ENCODE results near the gene CISH.
A peak's percentile ranks its signal among the peaks of the same experiment; 100 is the strongest.

Gene CISH

GRCh38 chr3:50645378-50645777 is 33.8 kb upstream of the CISH start:
- Histone ChIP-seq H3K4ac (ENCODE audit: low read depth, low read length) (no peak overlapping the region), H3K18ac (ENCODE audit: low read length) (no peak overlapping the region), H3K79me2 (ENCODE audit: control insufficient read depth, insufficient read depth, low read length) (no peaks in the 10 kb centered on the region), H4K8ac (ENCODE audit: low read depth, low read length) (no peak overlapping the region), H3K56ac (ENCODE audit: low read length) (peak overlapping the region; percentile 44), H2BK5ac (ENCODE audit: low read length) (no peak overlapping the region), H2AK5ac (ENCODE audit: low read length) (no peak overlapping the region), H3K23ac (ENCODE audit: low read length) (no peak overlapping the region), H3K4me3 (ENCODE audit: low read length) (no peak overlapping the region), H2BK120ac (ENCODE audit: low read depth, low read length) (no peak overlapping the region), H3K9ac (ENCODE audit: low read length) (no peak overlapping the region), H3K27ac (ENCODE audit: low read depth, low read length) (no peak overlapping the region), H3K27me3 (ENCODE audit: insufficient read depth, low read length, poor library complexity) (no peaks in the 10 kb centered on the region), H4K5ac (ENCODE audit: low read length) (no peak overlapping the region), H3K4me2 (ENCODE audit: low read length) (no peak overlapping the region), H3K4me1 (ENCODE audit: control insufficient read depth, low read depth, low read length) (peaks cover 16% of the 10 kb centered on the region), H2BK15ac (replicated peaks; ENCODE audit: low read depth) (no peak overlapping the region), H3K36me3 (ENCODE audit: control insufficient read depth, insufficient read depth, low read length) (peaks cover 2% of the 10 kb centered on the region), H3K79me1 (ENCODE audit: low read length) (no peaks in the 10 kb centered on the region)
- WGBS (ENCODE audit: extremely low coverage, insufficient coverage, low lambda C conversion rate): no CpG with 5 or more reads among the region's 2 CpGs
- peak; percentile 63 for DNase-seq

GRCh38 chr3:50644561-50644960 is 33.0 kb upstream of the CISH start:
- Histone ChIP-seq H2BK5ac (ENCODE audit: low read length) (no peak overlapping the region), H3K4me1 (ENCODE audit: control insufficient read depth, low read depth, low read length) (peaks cover 15% of the 10 kb centered on the region), H3K36me3 (ENCODE audit: control insufficient read depth, insufficient read depth, low read length) (peaks cover 2% of the 10 kb centered on the region), H3K4ac (ENCODE audit: low read depth, low read length) (no peak overlapping the region), H2AK5ac (ENCODE audit: low read length) (no peak overlapping the region), H3K9ac (ENCODE audit: low read length) (no peak overlapping the region), H3K4me2 (ENCODE audit: low read length) (no peak overlapping the region), H4K5ac (ENCODE audit: low read length) (no peak overlapping the region), H3K79me1 (ENCODE audit: low read length) (no peaks in the 10 kb centered on the region), H3K27me3 (ENCODE audit: insufficient read depth, low read length, poor library complexity) (no peaks in the 10 kb centered on the region), H3K56ac (ENCODE audit: low read length) (peak overlapping the region; percentile 20), H3K23ac (ENCODE audit: low read length) (no peak overlapping the region), H3K18ac (ENCODE audit: low read length) (no peak overlapping the region), H2BK15ac (replicated peaks; ENCODE audit: low read depth) (no peak overlapping the region), H3K27ac (ENCODE audit: low read depth, low read length) (no peak overlapping the region), H3K79me2 (ENCODE audit: control insufficient read depth, insufficient read depth, low read length) (no peaks in the 10 kb centered on the region), H4K8ac (ENCODE audit: low read depth, low read length) (no peak overlapping the region), H2BK120ac (ENCODE audit: low read depth, low read length) (no peak overlapping the region), H3K4me3 (ENCODE audit: low read length) (no peak overlapping the region)
- no peak for DNase-seq
- WGBS (ENCODE audit: extremely low coverage, insufficient coverage, low lambda C conversion rate): no CpG with 5 or more reads among the region's 7 CpGs

GRCh38 chr3:50642382-50642781 is 30.8 kb upstream of the CISH start:
- Histone ChIP-seq H3K4me2 (ENCODE audit: low read length) (no peak overlapping the region), H3K18ac (ENCODE audit: low read length) (no peak overlapping the region), H3K27me3 (ENCODE audit: insufficient read depth, low read length, poor library complexity) (no peaks in the 10 kb centered on the region), H3K36me3 (ENCODE audit: control insufficient read depth, insufficient read depth, low read length) (peaks cover 2% of the 10 kb centered on the region), H3K23ac (ENCODE audit: low read length) (no peak overlapping the region), H4K8ac (ENCODE audit: low read depth, low read length) (no peak overlapping the region), H3K56ac (ENCODE audit: low read length) (no peak overlapping the region), H2AK5ac (ENCODE audit: low read length) (no peak overlapping the region), H3K9ac (ENCODE audit: low read length) (no peak overlapping the region), H2BK15ac (replicated peaks; ENCODE audit: low read depth) (no peak overlapping the region), H3K4me3 (ENCODE audit: low read length) (no peak overlapping the region), H3K27ac (ENCODE audit: low read depth, low read length) (no peak overlapping the region), H3K79me2 (ENCODE audit: control insufficient read depth, insufficient read depth, low read length) (no peaks in the 10 kb centered on the region), H3K4me1 (ENCODE audit: control insufficient read depth, low read depth, low read length) (peaks cover 15% of the 10 kb centered on the region), H2BK5ac (ENCODE audit: low read length) (no peak overlapping the region), H3K4ac (ENCODE audit: low read depth, low read length) (no peak overlapping the region), H3K79me1 (ENCODE audit: low read length) (no peaks in the 10 kb centered on the region), H2BK120ac (ENCODE audit: low read depth, low read length) (no peak overlapping the region), H4K5ac (ENCODE audit: low read length) (no peak overlapping the region)
- no peak for DNase-seq
- no CpG with 5 or more reads among the region's 1 CpG for WGBS (ENCODE audit: extremely low coverage, insufficient coverage, low lambda C conversion rate)

- H3K79me1 ChIP-seq (ENCODE audit: low read length): peaks cover 5% of the 10 kb centered on the region
- no peak overlapping the region for H3K4ac ChIP-seq (ENCODE audit: low read depth, low read length)
- H2BK15ac ChIP-seq (replicated peaks; ENCODE audit: low read depth): no peak overlapping the region
- DNase-seq: peak; percentile 73
- H3K9ac ChIP-seq (ENCODE audit: low read length): no peak overlapping the region
- H3K79me2 ChIP-seq (ENCODE audit: control insufficient read depth, insufficient read depth, low read length): no peaks in the 10 kb centered on the region
- no peak overlapping the region for H3K23ac ChIP-seq (ENCODE audit: low read length)
- no peak overlapping the region for H3K4me2 ChIP-seq (ENCODE audit: low read length)
- peaks cover 4% of the 10 kb centered on the region for H3K4me1 ChIP-seq (ENCODE audit: control insufficient read depth, low read depth, low read length)
- H3K4me3 ChIP-seq (ENCODE audit: low read length): no peak overlapping the region
- H3K36me3 ChIP-seq (ENCODE audit: control insufficient read depth, insufficient read depth, low read length): peaks cover 2% of the 10 kb centered on the region
- no peak overlapping the region for H4K8ac ChIP-seq (ENCODE audit: low read depth, low read length)
- H3K56ac ChIP-seq (ENCODE audit: low read length): no peak overlapping the region
- no peaks in the 10 kb centered on the region for H3K27me3 ChIP-seq (ENCODE audit: insufficient read depth, low read length, poor library complexity)
- H3K18ac ChIP-seq (ENCODE audit: low read length): no peak overlapping the region
- no peak overlapping the region for H2AK5ac ChIP-seq (ENCODE audit: low read length)
- no peak overlapping the region for H4K5ac ChIP-seq (ENCODE audit: low read length)
- no CpG with 5 or more reads among the region's 6 CpGs for WGBS (ENCODE audit: extremely low coverage, insufficient coverage, low lambda C conversion rate)
- H2BK120ac ChIP-seq (ENCODE audit: low read depth, low read length): no peak overlapping the region
- H3K27ac ChIP-seq (ENCODE audit: low read depth, low read length): no peak overlapping the region
- H2BK5ac ChIP-seq (ENCODE audit: low read length): no peak overlapping the region
These were observed 27.5 kb upstream of the CISH start for GRCh38 chr3:50639055-50639494.

- no peak overlapping the region for H4K5ac ChIP-seq (ENCODE audit: low read length)
- no peak overlapping the region for H3K4me2 ChIP-seq (ENCODE audit: low read length)
- H2BK120ac ChIP-seq (ENCODE audit: low read depth, low read length): no peak overlapping the region
- H3K27me3 ChIP-seq (ENCODE audit: insufficient read depth, low read length, poor library complexity): no peaks in the 10 kb centered on the region
- no peaks in the 10 kb centered on the region for H3K79me2 ChIP-seq (ENCODE audit: control insufficient read depth, insufficient read depth, low read length)
- no peak overlapping the region for H4K8ac ChIP-seq (ENCODE audit: low read depth, low read length)
- no peak overlapping the region for H3K4me3 ChIP-seq (ENCODE audit: low read length)
- no peaks in the 10 kb centered on the region for H3K36me3 ChIP-seq (ENCODE audit: control insufficient read depth, insufficient read depth, low read length)
- no peak overlapping the region for H2BK5ac ChIP-seq (ENCODE audit: low read length)
- no CpG with 5 or more reads among the region's 3 CpGs for WGBS (ENCODE audit: extremely low coverage, insufficient coverage, low lambda C conversion rate)
- H3K79me1 ChIP-seq (ENCODE audit: low read length): peaks cover 5% of the 10 kb centered on the region
- H3K56ac ChIP-seq (ENCODE audit: low read length): no peak overlapping the region
- no peak overlapping the region for H2BK15ac ChIP-seq (replicated peaks; ENCODE audit: low read depth)
- no peak overlapping the region for H2AK5ac ChIP-seq (ENCODE audit: low read length)
- H3K27ac ChIP-seq (ENCODE audit: low read depth, low read length): no peak overlapping the region
- no peak for DNase-seq
- no peak overlapping the region for H3K4ac ChIP-seq (ENCODE audit: low read depth, low read length)
- no peak overlapping the region for H3K23ac ChIP-seq (ENCODE audit: low read length)
- no peak overlapping the region for H3K9ac ChIP-seq (ENCODE audit: low read length)
- H3K4me1 ChIP-seq (ENCODE audit: control insufficient read depth, low read depth, low read length): peaks cover 4% of the 10 kb centered on the region
- no peak overlapping the region for H3K18ac ChIP-seq (ENCODE audit: low read length)
These were observed 26.4 kb upstream of the CISH start for GRCh38 chr3:50637945-50638344.

- no peak overlapping the region for H3K27ac ChIP-seq (ENCODE audit: low read depth, low read length)
- H3K4ac ChIP-seq (ENCODE audit: low read depth, low read length): no peak overlapping the region
- H3K56ac ChIP-seq (ENCODE audit: low read length): no peak overlapping the region
- no CpG with 5 or more reads among the region's 4 CpGs for WGBS (ENCODE audit: extremely low coverage, insufficient coverage, low lambda C conversion rate)
- no peak overlapping the region for H3K4me2 ChIP-seq (ENCODE audit: low read length)
- DNase-seq: peak; percentile 64
- no peak overlapping the region for H3K23ac ChIP-seq (ENCODE audit: low read length)
- H4K8ac ChIP-seq (ENCODE audit: low read depth, low read length): no peak overlapping the region
- H4K5ac ChIP-seq (ENCODE audit: low read length): no peak overlapping the region
- no peaks in the 10 kb centered on the region for H3K27me3 ChIP-seq (ENCODE audit: insufficient read depth, low read length, poor library complexity)
- H2BK5ac ChIP-seq (ENCODE audit: low read length): no peak overlapping the region
- H2BK15ac ChIP-seq (replicated peaks; ENCODE audit: low read depth): no peak overlapping the region
- no peak overlapping the region for H2BK120ac ChIP-seq (ENCODE audit: low read depth, low read length)
- no peaks in the 10 kb centered on the region for H3K36me3 ChIP-seq (ENCODE audit: control insufficient read depth, insufficient read depth, low read length)
- no peak overlapping the region for H3K4me3 ChIP-seq (ENCODE audit: low read length)
- peaks cover 5% of the 10 kb centered on the region for H3K79me1 ChIP-seq (ENCODE audit: low read length)
- H3K9ac ChIP-seq (ENCODE audit: low read length): no peak overlapping the region
- no peak overlapping the region for H2AK5ac ChIP-seq (ENCODE audit: low read length)
- H3K4me1 ChIP-seq (ENCODE audit: control insufficient read depth, low read depth, low read length): peaks cover 4% of the 10 kb centered on the region
- no peak overlapping the region for H3K18ac ChIP-seq (ENCODE audit: low read length)
- H3K79me2 ChIP-seq (ENCODE audit: control insufficient read depth, insufficient read depth, low read length): no peaks in the 10 kb centered on the region
These were observed 25.4 kb upstream of the CISH start for GRCh38 chr3:50637011-50637410.
